Fibroblast of lung (primary cell): ENCODE results near the gene MYADM. TPM values are rescaled to one million over a fixed set of nuclear protein-coding genes. Genes with fewer than 3 reads are reported as not detected.

Experiments
- DNase-seq, 2 donors: peaks; one replicate each; pipeline versions ENCODE4 v3.0.0 to v3.0.0-alpha.2; 2010; ENCODE audit warnings: low read depth in 2 of 2
- H2AFZ ChIP-seq: 2 replicates; pipeline ENCODE4 v1.5.1; 2012; ENCODE audit warnings: low read length, control low read depth, inconsistent platforms
- H3K27ac ChIP-seq: 2 replicates; pipeline ENCODE4 v1.5.1; 2011; ENCODE audit warnings: low read length, control low read depth; ENCODE audit not compliant: insufficient read depth
- H3K27me3 ChIP-seq: 2 replicates; pipeline ENCODE4 v1.5.1; 2011; ENCODE audit warnings: mild to moderate bottlenecking, low read length; ENCODE audit not compliant: control insufficient read depth, insufficient read depth
- H3K36me3 ChIP-seq: 2 replicates; pipeline ENCODE4 v1.5.1; 2011; ENCODE audit warnings: low read length; ENCODE audit not compliant: control insufficient read depth, insufficient read depth
- H3K4me1 ChIP-seq: 2 replicates; pipeline ENCODE4 v1.5.1; 2011; ENCODE audit warnings: low read length; ENCODE audit not compliant: control insufficient read depth, insufficient read depth; ENCODE audit errors: extremely low read depth
- H3K4me2 ChIP-seq: 2 replicates; pipeline ENCODE4 v1.5.1; 2011; ENCODE audit warnings: low read length, control low read depth; ENCODE audit not compliant: insufficient read depth; ENCODE audit errors: extremely low read depth
- H3K4me3 ChIP-seq, 4 experiments: fragments of 200-600 bp in 1 of 4; sonication (generic) in 1 of 4; replicated peaks in 1 of 4; 2 replicates each; pipeline ENCODE4 v1.5.1; 2011 to 2016; ENCODE audit warnings: low read length in 4 of 4, low read depth in 3 of 4, mild to moderate bottlenecking in 3 of 4, control low read depth in 2 of 4, inconsistent platforms in 1 of 4, mixed read lengths in 1 of 4; ENCODE audit not compliant: insufficient read depth in 1 of 4; ENCODE audit errors: control extremely low read depth in 1 of 4
- H3K79me2 ChIP-seq: 2 replicates; pipeline ENCODE4 v1.5.1; 2012; ENCODE audit warnings: mild to moderate bottlenecking, low read length, inconsistent platforms; ENCODE audit not compliant: control insufficient read depth, insufficient read depth
- H3K9ac ChIP-seq: 2 replicates; pipeline ENCODE4 v1.5.1; 2011; ENCODE audit warnings: mild to moderate bottlenecking, low read length, control low read depth; ENCODE audit not compliant: insufficient read depth
- H3K9me3 ChIP-seq: 2 replicates; pipeline ENCODE4 v1.5.1; 2012; ENCODE audit warnings: low read depth, low read length; ENCODE audit not compliant: control insufficient read depth, insufficient read depth
- H4K20me1 ChIP-seq: 2 replicates; pipeline ENCODE4 v1.5.1; 2011; ENCODE audit warnings: low read length; ENCODE audit not compliant: control insufficient read depth, insufficient read depth; ENCODE audit errors: extremely low read depth
- CTCF ChIP-seq, 2 donors: IDR thresholded peaks in 1 of 2; conservative IDR thresholded peaks in 1 of 2; 1 replicate in 1 of 2; 2 replicates in 1 of 2; pipeline ENCODE4 v1.5.1; 2011 to 2012; ENCODE audit warnings: low read length in 2 of 2, control low read depth in 1 of 2, inconsistent platforms in 1 of 2, low read depth in 1 of 2, mild to moderate bottlenecking in 1 of 2
- EZH2 ChIP-seq: IDR thresholded peaks from 2 replicates; pipeline ENCODE4 v1.5.1; 2012; ENCODE audit warnings: low read length, control low read depth, mild to moderate bottlenecking; ENCODE audit errors: missing control alignments
- polyA plus RNA-seq, 2 donors: library from polyadenylated mRNA; depleted of rRNA in 1 of 2; stranded (reverse) in 1 of 2; unstranded in 1 of 2; fragments of >200 nt; gene quantifications; 2 replicates each; pipeline ENCODE4 v1.2.1, GENCODE V29; 2011 to 2012; ENCODE audit warnings: missing spikeins in 1 of 2
- total RNA-seq: library from RNA; depleted of rRNA; stranded (reverse); fragments of >200 nt; gene quantifications from 2 replicates; pipeline ENCODE4 v1.2.1, GENCODE V29; 2014

MYADM gene
- total and polyA plus RNA-seq, 2 donors (not counting 1 experiment from before 2014, with no cell fraction given) = 9.1 to 51.5 TPM

DNA sequence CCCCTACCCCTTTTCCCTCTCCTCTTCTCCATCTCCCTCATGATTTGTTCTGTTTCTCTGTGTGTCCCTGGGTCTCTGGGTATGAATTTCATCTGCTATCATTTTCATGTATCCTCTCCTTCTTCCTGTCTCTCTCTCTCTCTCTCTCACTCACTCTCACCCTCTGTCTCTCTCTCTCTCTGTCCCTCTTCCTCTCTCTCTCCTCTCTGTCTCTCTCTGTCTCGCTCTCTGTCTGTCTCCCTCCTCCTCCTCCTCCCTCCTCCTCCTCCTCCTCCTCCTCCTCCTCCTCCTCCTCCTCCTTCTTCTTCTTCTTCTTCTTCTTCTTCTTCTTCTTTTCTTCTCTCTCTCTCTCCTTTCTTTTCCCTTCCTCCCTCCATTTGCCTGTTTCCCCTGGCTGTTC, 38.1 kb downstream of the MYADM start:
- no peak for TF ChIP-seq CTCF (conservative IDR thresholded peaks at IDR 0.05 in 1 of 2, IDR thresholded peaks at IDR 0.05 in 1 of 2; ENCODE audit: low read depth in 1 of 2, low read length in 2 of 2)
- no peak for TF ChIP-seq EZH2
- Histone ChIP-seq H3K9me3 (no peaks in the 10 kb centered on the region), H3K27me3 (peaks cover 18% of the 10 kb centered on the region)

GRCh38 chr19:53906211-53907192, 38.8 kb downstream of the MYADM start:
- no peak overlapping the region for H3K4me3 ChIP-seq

More for the DNA sequence above, 38.1 kb downstream of the MYADM start:
- no peaks in the 10 kb centered on the region for H3K36me3 ChIP-seq
- H3K9ac ChIP-seq = no peak overlapping the region
- H4K20me1 ChIP-seq = no peaks in the 10 kb centered on the region
- no peaks in the 10 kb centered on the region for H3K4me1 ChIP-seq
- no peak overlapping the region for H3K4me2 ChIP-seq
- H3K4me3 ChIP-seq = no peak overlapping the region
- H2AFZ ChIP-seq = no peak overlapping the region
- DNase-seq = no peak
- H3K79me2 ChIP-seq = no peaks in the 10 kb centered on the region
- H3K27ac ChIP-seq = no peak overlapping the region

More at GRCh38 chr19:53906211-53907192, 38.8 kb downstream of the MYADM start:
- H3K4me1 ChIP-seq = no peaks in the 10 kb centered on the region
- no peak overlapping the region for H3K9ac ChIP-seq
- no peak overlapping the region for H2AFZ ChIP-seq
- H3K4me2 ChIP-seq = no peak overlapping the region
- no peak for DNase-seq
- H4K20me1 ChIP-seq = no peaks in the 10 kb centered on the region
- no peak overlapping the region for H3K27ac ChIP-seq
- H3K36me3 ChIP-seq = no peaks in the 10 kb centered on the region
- TF ChIP-seq CTCF (conservative IDR thresholded peaks at IDR 0.05 in 1 of 2, IDR thresholded peaks at IDR 0.05 in 1 of 2; ENCODE audit: low read depth in 1 of 2, low read length in 2 of 2) (peak; percentile 71 to 80), EZH2 (no peak)
- H3K27me3 ChIP-seq = peaks cover 18% of the 10 kb centered on the region
- no peaks in the 10 kb centered on the region for H3K9me3 ChIP-seq
- H3K79me2 ChIP-seq = no peaks in the 10 kb centered on the region
